ENCODE measurements around the gene HELQ.

Gene HELQ

GRCh38 chr4:83372931-83373330, 82.7 kb downstream of the HELQ start:
- no peak for DNase-seq (ENCODE audit: low read depth, low spot score)

DNA sequence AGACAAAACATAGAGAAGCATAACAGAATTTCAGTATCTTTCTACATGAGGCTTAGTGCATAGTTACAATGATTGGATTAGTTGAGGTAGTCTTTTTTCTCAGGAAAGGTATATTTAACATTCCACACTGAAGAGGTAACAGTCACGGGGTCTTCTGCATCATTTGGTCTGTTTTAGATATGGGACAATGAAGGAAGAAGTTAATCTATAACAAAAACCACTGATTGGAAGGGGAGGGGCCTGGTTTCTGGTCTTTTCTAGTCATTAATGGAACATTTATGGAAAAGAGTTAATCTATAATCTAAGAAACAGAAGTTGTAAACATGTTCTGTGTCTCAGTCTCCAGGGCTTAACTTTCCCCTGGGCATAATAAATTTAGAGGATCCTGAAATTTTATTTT, 83.7 kb downstream of the HELQ start:
- no peak for DNase-seq (ENCODE audit: low read depth, low spot score)

DNA sequence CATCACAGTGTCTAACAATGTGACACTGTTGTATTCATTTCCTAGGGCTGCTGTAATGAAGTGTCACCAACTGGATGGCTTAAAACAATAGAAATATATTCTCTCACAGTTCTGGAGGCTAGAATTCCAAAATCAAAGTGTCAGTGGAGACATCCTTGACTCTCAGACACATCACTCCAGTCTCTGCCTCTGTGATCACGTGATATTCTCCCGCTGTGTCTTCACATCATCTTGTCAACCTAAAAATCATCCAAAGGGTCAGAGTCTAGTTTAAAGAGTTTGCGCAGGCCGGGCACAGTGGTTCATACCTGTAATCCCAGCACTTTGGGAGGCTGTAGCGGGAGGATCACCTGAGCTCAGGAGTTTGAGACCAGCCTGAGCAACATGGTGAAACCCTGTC, 84.4 kb downstream of the HELQ start:
- DNase-seq (ENCODE audit: low read depth, low spot score): no peak

GRCh38 chr4:83370640-83370906, 85.0 kb downstream of the HELQ start:
- no peak for DNase-seq (ENCODE audit: low read depth, low spot score)

- no peak for DNase-seq (ENCODE audit: low read depth, low spot score)
Observed at GRCh38 chr4:83369831-83370639, 85.6 kb downstream of the HELQ start.

- DNase-seq (ENCODE audit: low read depth, low spot score): no peak
Observed at GRCh38 chr4:83364312-83364711, 91.3 kb downstream of the HELQ start.

- no peak for DNase-seq (ENCODE audit: low read depth, low spot score)
Observed at GRCh38 chr4:83362492-83363329, 92.9 kb downstream of the HELQ start.

GRCh38 chr4:83361416-83362103, 94.1 kb downstream of the HELQ start:
- peak; percentile 71 for DNase-seq (ENCODE audit: low read depth, low spot score)

DNA sequence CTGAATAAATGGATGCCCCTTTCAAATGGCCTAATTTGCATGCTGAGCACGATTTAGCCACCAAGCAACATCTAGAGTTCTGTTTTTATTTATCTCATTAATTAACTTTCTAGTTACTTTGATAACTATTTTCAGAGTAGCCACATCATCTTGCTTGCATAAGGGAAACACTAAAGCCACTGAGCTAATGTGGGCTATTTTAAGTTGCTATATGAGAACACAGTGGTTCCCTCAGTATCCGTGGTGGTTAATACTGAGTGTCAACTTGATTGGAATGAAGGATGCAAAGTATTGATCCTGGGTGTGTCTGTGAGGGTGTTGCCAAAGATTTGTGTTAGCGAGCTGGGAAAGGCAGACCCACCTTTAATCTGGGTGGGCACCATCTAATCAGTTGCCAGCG, 95.6 kb downstream of the HELQ start:
- no peak for DNase-seq (ENCODE audit: low read depth, low spot score)

DNA sequence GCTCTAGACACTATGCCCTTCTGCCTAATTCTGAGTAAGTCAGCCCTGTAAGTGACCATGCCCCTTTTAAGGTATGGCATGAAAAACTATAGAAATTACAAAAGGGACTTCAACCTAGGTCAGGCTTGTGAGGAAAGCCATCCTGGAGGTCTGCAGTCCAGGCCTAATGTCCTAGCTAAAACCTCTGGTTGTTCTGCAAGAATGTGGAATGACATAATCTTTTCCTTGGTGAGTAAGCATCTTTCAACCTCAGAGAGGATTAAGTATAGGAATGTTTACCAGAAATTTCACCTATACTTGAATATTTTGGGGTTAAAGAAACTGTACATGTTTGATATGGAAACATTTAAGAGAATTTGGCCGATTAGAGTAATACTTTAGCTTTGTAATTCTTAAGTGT, 97.2 kb downstream of the HELQ start:
- no peak for DNase-seq (ENCODE audit: low read depth, low spot score)

All from iPS DF 19.7 (cell line).